Stimulated activated CD8-positive, alpha-beta memory T cell treated with anti-CD3 and anti-CD28 coated beads, Interleukin-2, amount 100 ng/mL, for 48 hours (primary cell): ENCODE data around the gene NCAM1.
"Not testable (repeated sequence)": the region's sequence is repeated elsewhere in the genome, so short reads cannot be mapped to it uniquely, and the experiment has no call there.

Experiments
- DNase-seq, 2 donors: peaks; one replicate each; pipeline ENCODE4 v3.0.0-alpha.2; 2020; ENCODE audit warnings: low read depth in 2 of 2

NCAM1 gene

GRCh38 chr11:113021111-113021510, 59.9 kb downstream of the NCAM1 start:
- no peak for DNase-seq

- no peak for DNase-seq
These were observed 61.0 kb downstream of the NCAM1 start for GRCh38 chr11:113022262-113022661.

- DNase-seq = no peak
These were observed 62.0 kb downstream of the NCAM1 start for GRCh38 chr11:113023228-113023627.

- DNase-seq = no peak
These were observed 62.8 kb downstream of the NCAM1 start for GRCh38 chr11:113023986-113024385.

- no peak for DNase-seq
These were observed 65.6 kb downstream of the NCAM1 start for GRCh38 chr11:113026778-113027177.

GRCh38 chr11:113034576-113034975, 73.4 kb downstream of the NCAM1 start:
- DNase-seq = no peak

GRCh38 chr11:113035708-113036107, 74.5 kb downstream of the NCAM1 start:
- DNase-seq = no peak

GRCh38 chr11:113043698-113044097, 82.5 kb downstream of the NCAM1 start:
- no peak for DNase-seq

- no peak for DNase-seq
These were observed 83.9 kb downstream of the NCAM1 start for GRCh38 chr11:113045146-113045545.

- no peak for DNase-seq
These were observed 85.6 kb downstream of the NCAM1 start for GRCh38 chr11:113046866-113047265.

GRCh38 chr11:113048820-113049768, 87.9 kb downstream of the NCAM1 start:
- DNase-seq = no peak

GRCh38 chr11:113053042-113053441, 91.8 kb downstream of the NCAM1 start:
- DNase-seq = not testable (repeated sequence)

- no peak for DNase-seq
These were observed 95.8 kb downstream of the NCAM1 start for GRCh38 chr11:113057038-113057437.

GRCh38 chr11:113059548-113059947, 98.3 kb downstream of the NCAM1 start:
- no peak for DNase-seq

- no peak for DNase-seq
These were observed 104.1 kb downstream of the NCAM1 start for GRCh38 chr11:113065330-113065729.

GRCh38 chr11:113072237-113072858, 111.1 kb downstream of the NCAM1 start:
- no peak for DNase-seq

GRCh38 chr11:113073290-113073953, 112.2 kb downstream of the NCAM1 start:
- DNase-seq = no peak

GRCh38 chr11:113075586-113076095, 114.4 kb downstream of the NCAM1 start:
- no peak for DNase-seq

- no peak for DNase-seq
These were observed 116.2 kb downstream of the NCAM1 start for GRCh38 chr11:113077379-113077778.

- no peak for DNase-seq
These were observed 121.2 kb downstream of the NCAM1 start for GRCh38 chr11:113082341-113082955.

GRCh38 chr11:113083571-113083970, 122.4 kb downstream of the NCAM1 start:
- DNase-seq = no peak

- DNase-seq = no peak
These were observed 123.1 kb downstream of the NCAM1 start for GRCh38 chr11:113084297-113084696.
